ENCODE results near the gene PLIN1.

GRCh38 chr15:89648106-89649012 is 30.8 kb downstream of the PLIN1 start:
- TF ChIP-seq GATA2 (IDR thresholded peaks at IDR 0.05; ENCODE audit: low read depth, low read length) (no peak), GATA3 (IDR thresholded peaks at IDR 0.05; ENCODE audit: low read depth, low read length) (no peak)

Data from SH-SY5Y (cell line).